Fibroblast of upper back skin (primary cell): ENCODE data around the gene HDDC3.

Experiments
- DNase-seq: peaks from one replicate; pipeline ENCODE4 v3.0.0-alpha.2; 2013

The HDDC3 gene

DNA sequence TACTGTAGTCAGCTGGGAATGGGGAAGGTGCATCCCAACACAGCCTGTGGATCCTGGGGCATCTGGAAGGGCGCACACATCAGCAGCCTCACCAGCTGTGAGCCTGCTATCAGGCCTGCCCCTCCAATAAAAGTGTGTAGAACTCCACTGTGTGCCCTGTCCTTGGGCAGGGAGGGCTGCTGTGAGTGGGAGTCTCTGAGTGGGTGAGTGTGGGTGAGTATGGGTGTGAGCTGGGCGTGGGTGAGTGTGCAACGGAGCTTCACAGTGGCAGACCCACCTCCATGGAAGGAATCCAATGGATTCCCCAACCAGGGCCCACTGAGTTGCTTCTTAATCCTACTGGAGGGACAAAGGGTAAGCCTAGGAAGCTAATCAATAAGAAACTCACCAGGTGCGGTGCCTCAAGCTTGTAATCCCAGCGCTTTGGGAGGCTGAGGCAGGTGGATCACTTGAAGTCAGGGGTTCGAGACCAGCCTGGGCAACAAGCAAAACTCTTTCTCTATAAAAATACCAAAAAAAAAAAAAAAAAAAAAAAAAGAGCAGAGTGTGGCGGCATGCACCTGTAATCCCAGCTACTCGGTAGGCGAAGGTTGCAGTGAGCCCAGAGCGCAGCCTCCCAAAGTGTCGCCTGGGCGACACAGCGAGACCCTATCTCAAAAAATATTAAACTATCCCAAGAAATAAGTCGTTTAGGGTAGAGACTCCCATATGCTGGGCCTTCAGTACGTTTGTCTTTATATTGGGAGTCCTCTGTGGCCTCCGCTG is 21.8 kb upstream of the HDDC3 start:
- no peak for DNase-seq

- no peak for DNase-seq
Measured at GRCh38 chr15:90952901-90953677, 20.7 kb upstream of the HDDC3 start.

DNA sequence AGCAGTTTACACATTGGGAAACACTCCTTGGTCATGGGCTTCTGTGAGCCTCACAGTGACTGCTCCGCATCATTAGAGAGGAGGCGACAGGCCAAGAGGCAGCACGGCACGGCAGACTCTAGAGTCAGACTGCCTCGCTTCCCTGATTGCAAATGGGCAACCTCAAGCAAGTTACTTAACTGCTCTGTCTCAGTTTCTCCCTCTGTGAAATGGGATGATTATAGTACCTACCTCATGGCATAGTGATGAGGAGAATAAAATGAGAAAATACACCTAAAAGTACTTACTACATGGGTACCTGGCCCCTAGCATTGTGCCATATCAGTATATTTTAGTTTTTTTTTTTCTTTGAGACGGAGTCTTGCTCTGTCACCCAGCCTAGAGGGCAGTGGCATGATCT is 18.3 kb upstream of the HDDC3 start:
- DNase-seq, result no peak

DNA sequence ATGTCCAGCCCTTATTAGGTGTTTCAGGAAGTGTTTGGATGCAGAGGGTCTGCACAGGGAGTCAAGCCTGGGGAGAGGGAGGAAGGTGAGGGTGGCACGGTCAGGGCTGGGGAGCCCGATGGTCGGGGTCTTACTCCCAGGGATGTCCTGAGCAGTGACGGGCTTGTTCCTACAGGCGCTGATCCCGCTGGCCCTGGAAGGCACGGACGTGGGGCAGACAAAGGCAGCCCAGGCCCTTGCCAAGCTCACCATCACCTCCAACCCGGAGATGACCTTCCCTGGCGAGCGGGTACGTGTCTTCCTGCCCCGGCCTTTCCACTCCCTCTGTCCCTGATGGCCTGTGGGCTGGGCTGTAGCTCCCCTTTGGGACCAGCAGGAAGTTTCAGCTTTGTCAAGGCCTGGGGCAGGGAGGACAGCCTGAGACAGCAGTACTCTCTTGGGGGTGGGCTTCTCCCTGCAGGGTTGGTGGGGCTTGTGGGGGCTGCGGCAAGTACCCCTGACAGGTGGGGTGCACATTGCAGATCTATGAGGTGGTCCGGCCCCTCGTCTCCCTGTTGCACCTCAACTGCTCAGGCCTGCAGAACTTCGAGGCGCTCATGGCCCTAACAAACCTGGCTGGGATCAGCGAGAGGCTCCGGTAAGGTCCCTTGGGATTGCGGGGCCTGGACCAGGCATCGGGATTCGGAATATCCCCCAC is 17.8 kb upstream of the HDDC3 start:
- no peak for DNase-seq

GRCh38 chr15:90948506-90948905 is 16.2 kb upstream of the HDDC3 start:
- no peak for DNase-seq

GRCh38 chr15:90947577-90948357 is 15.4 kb upstream of the HDDC3 start:
- no peak for DNase-seq

GRCh38 chr15:90946941-90947576 is 14.7 kb upstream of the HDDC3 start:
- DNase-seq, result no peak

DNA sequence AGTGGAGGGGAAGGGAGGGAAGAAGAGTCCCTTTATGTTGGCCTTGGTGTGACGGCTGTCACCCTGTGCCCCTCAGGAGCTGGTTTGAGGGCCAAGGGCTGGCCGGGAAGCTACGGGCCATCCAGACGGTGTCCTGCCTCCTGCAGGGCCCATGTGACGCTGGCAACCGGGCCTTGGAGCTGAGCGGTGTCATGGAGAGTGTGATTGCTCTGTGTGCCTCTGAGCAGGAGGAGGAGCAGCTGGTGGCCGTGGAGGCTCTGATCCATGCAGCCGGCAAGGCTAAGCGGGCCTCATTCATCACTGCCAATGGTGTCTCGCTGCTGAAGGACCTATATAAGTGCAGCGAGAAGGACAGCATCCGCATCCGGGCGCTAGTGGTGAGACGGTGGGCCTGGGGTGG is 14.2 kb upstream of the HDDC3 start:
- DNase-seq, result no peak

GRCh38 chr15:90945091-90945490 is 12.7 kb upstream of the HDDC3 start:
- DNase-seq, result no peak

DNA sequence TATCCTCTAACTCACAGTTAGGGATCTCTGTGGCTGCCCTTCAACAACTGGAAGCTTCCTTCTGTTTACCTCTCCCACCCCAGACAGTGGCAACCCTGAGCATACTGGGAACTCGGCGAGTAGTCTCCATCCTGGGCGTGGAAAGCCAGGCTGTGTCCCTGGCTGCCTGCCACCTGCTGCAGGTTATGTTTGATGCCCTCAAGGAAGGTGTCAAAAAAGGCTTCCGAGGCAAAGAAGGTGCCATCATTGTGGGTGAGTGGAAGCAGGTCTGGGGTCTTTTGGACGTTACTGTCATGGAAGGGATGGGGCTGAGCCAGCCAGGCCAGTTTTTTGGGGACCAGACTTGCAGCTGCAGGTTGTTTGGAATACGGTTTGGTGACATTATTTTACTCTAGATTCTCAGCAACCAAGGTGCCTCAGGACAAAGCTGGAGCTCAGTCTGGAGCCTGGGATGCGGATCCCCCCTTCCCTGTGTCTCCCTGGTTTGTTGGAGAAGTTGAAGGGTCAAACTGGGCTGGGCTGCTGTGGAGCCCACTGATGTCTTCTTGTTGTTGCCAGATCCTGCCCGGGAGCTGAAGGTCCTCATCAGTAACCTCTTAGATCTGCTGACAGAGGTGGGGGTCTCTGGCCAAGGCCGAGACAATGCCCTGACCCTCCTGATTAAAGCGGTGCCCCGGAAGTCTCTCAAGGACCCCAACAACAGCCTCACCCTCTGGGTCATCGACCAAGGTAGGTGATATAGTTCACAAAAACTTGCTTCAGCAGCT is 10.2 kb upstream of the HDDC3 start:
- no peak for DNase-seq

DNA sequence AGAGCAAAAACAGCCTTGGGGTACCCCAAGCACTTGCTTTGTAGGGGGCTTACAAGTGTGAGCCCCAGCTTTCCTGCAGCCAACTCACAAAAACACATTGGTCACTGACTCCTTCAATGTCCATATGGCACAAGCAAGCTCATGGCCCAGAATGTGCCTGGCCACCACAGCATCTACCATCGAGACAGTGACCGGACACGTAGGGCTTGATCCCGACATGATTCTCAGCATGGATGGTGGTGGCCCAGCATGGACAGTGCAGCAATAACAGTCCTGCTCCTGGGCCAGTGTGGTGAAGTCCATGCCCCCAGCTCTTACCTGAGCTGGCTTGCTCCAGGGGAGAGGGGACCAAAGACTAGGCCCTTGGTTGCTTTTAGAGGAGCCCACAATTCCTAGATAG is 8.7 kb upstream of the HDDC3 start:
- no peak for DNase-seq

DNA sequence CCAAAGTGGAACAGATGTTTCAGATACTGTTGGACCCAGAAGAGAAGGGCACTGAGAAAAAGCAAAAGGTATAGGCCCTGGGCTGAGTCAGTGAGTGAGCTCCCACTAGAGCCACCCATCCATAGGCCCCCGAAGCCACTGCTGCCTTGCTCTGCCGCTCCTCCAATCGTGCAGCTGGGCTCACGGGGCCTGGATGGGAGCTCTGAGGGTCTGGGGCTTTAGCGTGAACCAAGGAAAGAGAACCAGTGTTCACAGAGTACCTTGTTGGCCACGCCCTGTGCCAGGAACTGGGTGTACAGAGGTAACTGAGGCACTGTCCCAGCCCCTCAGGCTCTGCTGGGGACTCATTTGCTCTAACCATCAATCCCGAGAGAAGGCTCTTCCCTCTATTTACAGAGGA is 7.4 kb upstream of the HDDC3 start:
- no peak for DNase-seq

GRCh38 chr15:90938261-90938660 is 5.9 kb upstream of the HDDC3 start:
- DNase-seq, result no peak

DNA sequence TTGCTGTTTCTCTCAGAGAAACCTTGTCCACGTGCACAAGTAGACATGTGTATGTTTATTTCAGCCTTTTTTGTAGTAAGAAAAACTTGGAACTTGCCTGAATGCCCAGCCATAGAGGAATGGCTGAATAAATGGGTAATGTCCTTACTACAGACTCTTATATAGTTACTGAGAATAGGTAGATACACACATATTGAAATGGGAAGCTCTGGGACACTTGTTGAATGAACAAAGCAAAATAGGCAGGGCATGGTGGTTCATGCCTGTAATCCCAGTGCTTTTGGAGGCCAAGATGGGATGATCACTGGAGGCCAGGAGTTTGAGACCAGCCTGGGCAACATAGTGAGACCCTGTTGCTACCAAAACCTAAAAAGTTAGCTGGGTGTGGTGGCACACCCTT is 4.5 kb upstream of the HDDC3 start:
- no peak for DNase-seq

GRCh38 chr15:90934949-90935751 is 2.8 kb upstream of the HDDC3 start, which contains the start of gene UNC45A:
Gene UNC45A, plus strand, starts transcription at chr15:90935285. Its CDS starts 40 bp downstream, at chr15:90935325.
- peak; percentile 81 for DNase-seq

- peak; percentile 80 for DNase-seq
Measured at GRCh38 chr15:90934256-90934948, 2.1 kb upstream of the HDDC3 start.

GRCh38 chr15:90933301-90933700 is 952 bp upstream of the HDDC3 start:
- no peak for DNase-seq

DNA sequence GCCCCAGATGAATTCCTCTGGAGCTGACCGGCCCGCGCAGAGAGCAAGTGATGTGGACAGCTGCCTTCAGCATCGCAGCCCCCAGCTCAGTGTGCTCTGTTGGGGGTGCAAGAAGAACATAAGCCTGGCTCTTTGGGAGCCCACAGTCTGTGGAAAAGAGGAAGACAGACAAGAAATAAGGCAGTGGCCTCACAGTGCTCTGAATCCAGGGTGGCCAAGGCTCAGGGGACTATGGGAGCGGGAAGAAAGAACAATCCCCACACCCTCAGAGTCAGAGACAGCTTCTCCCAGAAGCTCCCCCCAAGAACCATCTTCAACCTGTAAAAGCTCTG is 277 bp upstream of the HDDC3 start:
- DNase-seq, result no peak

DNA sequence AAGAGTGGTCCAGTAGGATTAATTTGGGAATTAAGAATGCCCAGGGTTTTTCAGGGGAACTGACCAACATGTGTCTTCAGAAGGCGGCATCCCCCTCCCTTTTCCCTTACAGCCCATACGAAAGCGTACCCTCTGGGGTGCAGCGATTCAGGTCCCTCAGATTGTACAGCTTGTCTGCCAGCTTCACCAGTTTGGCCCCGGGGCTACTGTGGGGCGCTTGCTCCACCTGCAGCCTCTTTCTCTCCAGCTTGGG is 848 bp downstream of the HDDC3 start:
- DNase-seq, result no peak

DNA sequence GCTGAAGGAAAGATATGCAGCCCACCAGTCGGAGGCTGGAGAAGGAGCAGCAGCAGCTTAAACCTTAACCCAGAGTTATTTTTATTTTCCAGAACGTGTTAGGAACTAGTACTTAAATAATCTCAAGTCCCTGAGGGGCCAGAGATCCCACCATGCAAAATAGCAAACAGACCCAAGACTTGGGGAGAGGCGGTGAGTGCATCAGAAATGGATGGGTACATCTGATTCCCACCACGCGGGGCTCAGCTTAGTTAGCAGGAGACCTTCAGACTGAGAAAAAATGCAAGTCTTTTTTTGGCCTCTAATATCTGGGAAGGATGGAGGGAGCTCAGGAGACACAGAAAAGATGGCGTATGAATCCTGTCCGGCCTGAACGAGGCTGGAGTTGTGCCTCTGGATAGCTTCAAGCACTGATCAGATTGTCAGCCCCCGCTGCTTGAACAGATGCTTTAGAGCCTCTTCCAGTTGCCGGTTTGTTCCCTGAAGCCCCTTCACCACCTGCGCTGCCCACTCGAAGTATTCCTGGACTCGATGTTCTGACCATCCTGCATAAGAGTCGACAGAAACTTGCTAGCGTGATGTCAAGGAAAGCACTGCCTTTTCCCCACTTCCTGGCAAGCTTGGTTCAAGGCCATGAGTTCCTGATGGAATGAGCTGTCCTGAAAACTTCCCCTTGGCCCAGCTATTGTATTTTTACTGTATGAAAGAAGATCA is 1.3 kb downstream of the HDDC3 start:
- DNase-seq, result no peak
